BE2C (cell line): ENCODE measurements around the gene DDX52.

Experiments
- DNase-seq: peaks from one replicate; pipeline ENCODE4 v3.0.0-alpha.2; 2020
- H3K27me3 ChIP-seq: fragments of 250-450 bp; sonication (Bioruptor Pico); 2 replicates; pipeline ENCODE4 v1.5.1; 2020; ENCODE audit warnings: mild to moderate bottlenecking
- H3K36me3 ChIP-seq: fragments of 250-450 bp; sonication (Bioruptor Pico); 2 replicates; pipeline ENCODE4 v1.5.1; 2020; ENCODE audit warnings: mild to moderate bottlenecking
- H3K4me1 ChIP-seq: fragments of 250-450 bp; sonication (Bioruptor Pico); 2 replicates; pipeline ENCODE4 v1.5.1; 2020
- H3K4me3 ChIP-seq: 2 replicates; pipeline ENCODE4 v1.5.1; 2011; ENCODE audit warnings: low read depth, low read length
- H3K9me3 ChIP-seq: fragments of 250-450 bp; sonication (Bioruptor Pico); 2 replicates; pipeline ENCODE4 v1.5.1; 2020
- TF ChIP-seq, protein P1 (sequence below): IDR thresholded peaks from 2 replicates; pipeline ENCODE4 v1.5.1; 2012; ENCODE audit warnings: mild to moderate bottlenecking, low read depth, low read length

DDX52 gene

DNA sequence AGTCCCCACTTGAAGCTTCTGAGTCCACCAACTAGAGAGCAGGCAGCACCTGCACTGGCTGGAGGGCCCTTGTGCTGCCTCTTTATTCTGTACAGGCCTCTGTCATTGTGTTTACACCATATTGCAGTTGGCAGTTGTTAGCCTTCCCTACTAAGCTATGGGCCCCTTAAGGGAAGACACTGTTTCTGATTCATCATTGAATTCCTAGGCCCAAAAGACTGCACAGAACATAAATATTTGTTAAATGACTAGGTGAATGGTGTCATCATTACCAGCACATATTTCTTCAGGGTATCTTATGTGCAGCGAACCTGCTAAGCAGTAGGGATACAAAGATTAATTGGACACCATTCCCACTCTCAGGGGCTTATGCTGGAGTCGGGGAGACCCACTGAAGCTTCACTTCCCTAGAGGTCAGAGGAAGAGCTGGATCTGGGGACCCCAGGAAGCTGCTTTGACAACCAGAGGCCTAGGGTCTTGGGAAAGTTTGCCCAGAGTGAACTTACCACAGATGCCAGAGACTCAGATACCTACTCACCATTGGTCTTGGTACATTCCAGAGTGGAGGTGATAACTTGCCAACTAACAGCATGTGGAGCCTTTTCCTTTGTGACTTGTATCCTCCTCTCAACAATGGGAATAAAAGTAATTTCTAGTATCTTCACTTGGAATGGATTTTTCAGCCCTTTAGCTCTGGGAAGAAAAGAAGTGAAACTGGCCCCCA, 28.7 kb upstream of the DDX52 start:
- Histone ChIP-seq H3K9me3 (no peaks in the 10 kb centered on the region), H3K4me3 (no peak overlapping the region), H3K27me3 (peaks cover 21% of the 10 kb centered on the region), H3K36me3 (no peaks in the 10 kb centered on the region), H3K4me1 (no peaks in the 10 kb centered on the region)
- DNase-seq = no peak
- TF ChIP-seq, protein P1, sequence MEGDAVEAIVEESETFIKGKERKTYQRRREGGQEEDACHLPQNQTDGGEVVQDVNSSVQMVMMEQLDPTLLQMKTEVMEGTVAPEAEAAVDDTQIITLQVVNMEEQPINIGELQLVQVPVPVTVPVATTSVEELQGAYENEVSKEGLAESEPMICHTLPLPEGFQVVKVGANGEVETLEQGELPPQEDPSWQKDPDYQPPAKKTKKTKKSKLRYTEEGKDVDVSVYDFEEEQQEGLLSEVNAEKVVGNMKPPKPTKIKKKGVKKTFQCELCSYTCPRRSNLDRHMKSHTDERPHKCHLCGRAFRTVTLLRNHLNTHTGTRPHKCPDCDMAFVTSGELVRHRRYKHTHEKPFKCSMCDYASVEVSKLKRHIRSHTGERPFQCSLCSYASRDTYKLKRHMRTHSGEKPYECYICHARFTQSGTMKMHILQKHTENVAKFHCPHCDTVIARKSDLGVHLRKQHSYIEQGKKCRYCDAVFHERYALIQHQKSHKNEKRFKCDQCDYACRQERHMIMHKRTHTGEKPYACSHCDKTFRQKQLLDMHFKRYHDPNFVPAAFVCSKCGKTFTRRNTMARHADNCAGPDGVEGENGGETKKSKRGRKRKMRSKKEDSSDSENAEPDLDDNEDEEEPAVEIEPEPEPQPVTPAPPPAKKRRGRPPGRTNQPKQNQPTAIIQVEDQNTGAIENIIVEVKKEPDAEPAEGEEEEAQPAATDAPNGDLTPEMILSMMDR = no peak

DNA sequence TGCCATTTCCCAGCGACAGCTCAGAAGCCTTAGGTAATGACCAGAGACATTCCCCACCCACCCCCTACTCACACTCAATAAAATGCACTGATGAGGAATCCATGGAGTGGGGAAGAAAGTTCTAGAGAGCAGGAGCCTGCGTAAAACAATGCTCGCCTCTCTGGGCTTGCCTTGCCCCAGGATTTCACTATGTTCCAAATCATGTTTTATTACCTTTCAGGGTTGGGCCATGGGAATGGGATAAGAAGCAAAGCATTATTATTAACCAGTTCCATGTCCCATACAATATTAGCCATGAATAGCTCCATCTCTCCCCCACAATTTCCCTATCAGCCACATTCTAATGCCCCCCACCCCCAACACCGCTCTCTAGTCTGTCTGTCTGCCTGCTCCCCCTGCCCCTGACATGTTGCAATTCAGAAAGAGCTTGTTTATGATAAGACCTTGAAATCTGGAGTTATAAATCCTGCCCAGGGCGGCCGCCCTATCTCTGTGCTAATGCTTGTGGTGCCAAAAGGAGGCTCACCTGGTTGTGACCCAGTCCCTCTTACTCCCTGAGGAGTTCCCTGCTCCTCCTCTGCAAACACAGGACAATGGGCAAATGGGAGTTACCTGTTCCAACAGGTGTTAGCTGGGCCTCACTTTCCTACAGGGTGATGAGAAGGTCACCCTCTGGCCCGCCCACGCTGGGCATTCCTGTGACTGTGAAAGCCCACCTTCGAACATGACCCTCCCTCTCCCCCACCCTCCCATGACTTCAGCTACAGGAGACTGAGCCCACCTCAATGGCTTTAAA, 28.0 kb upstream of the DDX52 start:
- H3K9me3 ChIP-seq = no peaks in the 10 kb centered on the region
- no peak for DNase-seq
- H3K4me3 ChIP-seq = no peak overlapping the region
- TF ChIP-seq, protein P1 = no peak
- no peaks in the 10 kb centered on the region for H3K4me1 ChIP-seq
- H3K27me3 ChIP-seq = peaks cover 25% of the 10 kb centered on the region
- H3K36me3 ChIP-seq = no peaks in the 10 kb centered on the region

DNA sequence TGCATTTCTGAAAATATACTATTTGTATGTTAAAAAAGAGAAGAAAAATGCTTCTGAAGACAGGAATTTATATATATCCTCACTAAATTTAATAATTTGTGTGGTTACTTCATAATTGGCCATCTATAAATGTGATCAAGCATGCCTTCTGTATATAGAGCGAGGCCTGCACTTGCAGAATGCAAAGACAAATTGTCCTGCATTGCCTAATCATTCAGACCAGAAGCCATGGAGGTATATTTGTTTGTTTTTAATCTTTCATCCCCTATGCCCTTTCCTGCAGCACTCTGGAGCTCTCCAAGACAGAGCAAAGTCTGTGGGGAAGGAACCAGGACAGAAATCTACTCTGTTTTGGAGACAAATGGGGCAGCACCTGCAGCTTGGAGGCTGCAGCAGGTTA, 23.8 kb upstream of the DDX52 start:
- TF ChIP-seq, protein P1 = no peak
- no peak for DNase-seq
- Histone ChIP-seq H3K4me1 (no peaks in the 10 kb centered on the region), H3K9me3 (no peaks in the 10 kb centered on the region), H3K4me3 (no peak overlapping the region), H3K27me3 (peaks cover 27% of the 10 kb centered on the region), H3K36me3 (no peaks in the 10 kb centered on the region)

DNA sequence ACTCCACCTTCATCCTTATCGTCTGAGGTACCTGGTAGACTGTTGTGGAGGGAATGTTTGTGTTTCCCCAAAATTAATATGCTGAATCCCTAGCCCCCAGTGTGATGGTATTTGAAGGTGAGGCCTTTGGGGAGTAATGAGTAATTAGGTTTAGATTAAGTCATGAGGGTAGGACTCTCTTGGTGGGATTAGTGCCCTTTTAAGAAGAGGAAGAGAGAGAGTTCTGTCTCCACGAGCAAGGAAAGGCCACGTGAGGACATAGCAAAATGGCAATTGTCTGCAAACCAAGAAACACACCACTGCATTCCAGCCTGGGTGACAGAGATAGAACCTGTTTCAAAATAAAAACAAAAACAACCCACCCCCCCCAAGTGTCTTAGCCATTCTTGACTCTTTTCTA, 21.0 kb upstream of the DDX52 start:
- H3K4me3 ChIP-seq = no peak overlapping the region
- no peaks in the 10 kb centered on the region for H3K4me1 ChIP-seq
- H3K36me3 ChIP-seq = no peaks in the 10 kb centered on the region
- no peak for DNase-seq
- TF ChIP-seq, protein P1 = no peak
- peaks cover 34% of the 10 kb centered on the region for H3K27me3 ChIP-seq
- H3K9me3 ChIP-seq = no peaks in the 10 kb centered on the region

DNA sequence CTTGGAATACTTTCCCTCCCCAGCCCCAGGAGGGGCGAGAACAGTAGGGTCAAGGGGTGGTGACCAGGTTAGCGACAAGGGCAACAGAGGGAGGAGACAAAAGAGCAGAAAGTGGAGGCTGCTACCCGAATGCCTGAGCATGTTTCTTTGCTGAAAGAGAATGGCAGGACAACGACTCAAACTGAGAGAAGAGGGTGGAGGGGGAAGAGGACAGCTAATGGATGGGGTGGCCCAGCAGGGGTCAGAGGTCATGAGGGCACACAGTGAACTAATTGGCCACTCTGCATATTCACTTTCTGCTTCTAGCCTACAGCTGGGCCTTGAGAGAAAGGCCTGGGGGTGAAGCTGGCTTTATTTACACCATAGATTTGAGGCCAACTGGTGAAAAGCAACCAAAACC, 19.1 kb upstream of the DDX52 start:
- peaks cover 24% of the 10 kb centered on the region for H3K27me3 ChIP-seq
- H3K9me3 ChIP-seq = no peaks in the 10 kb centered on the region
- no peak for DNase-seq
- no peak overlapping the region for H3K4me3 ChIP-seq
- TF ChIP-seq, protein P1 = no peak
- H3K4me1 ChIP-seq = no peaks in the 10 kb centered on the region
- H3K36me3 ChIP-seq = no peaks in the 10 kb centered on the region
